ENCODE data around the gene CACNB4.

CACNB4 gene

DNA sequence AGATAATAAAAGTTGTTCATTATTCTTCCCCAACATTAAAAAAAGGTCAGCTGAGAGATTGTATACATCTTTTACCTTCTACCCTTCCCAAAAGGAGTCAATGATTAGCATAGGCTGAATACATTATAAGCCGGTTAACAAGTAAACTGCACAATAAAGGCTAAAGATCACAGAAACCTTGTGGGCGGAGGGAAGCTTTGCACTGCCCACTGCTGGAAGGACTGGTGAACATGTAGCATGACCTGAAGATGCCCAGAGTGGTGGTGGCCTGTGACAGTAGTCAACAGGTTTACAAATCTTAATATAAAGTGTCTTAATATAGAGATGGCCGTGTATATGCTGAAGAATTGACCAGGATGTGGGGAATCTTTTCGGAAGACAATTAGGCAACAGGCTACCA is 306.3 kb downstream of the CACNB4 start:
- DNase-seq (ENCODE audit: low spot score) = no peak
- no peak overlapping the region for H3K27ac ChIP-seq
- POLR2A ChIA-PET (ENCODE audit: low non-redundant PET) = no interaction called here
- CTCF ChIA-PET = interaction anchor here (0.8 kb wide), 1 partner anchor 336 kb away, joined by 3 read pairs; no protein-coding TSS in a partner anchor
- no peak for TF ChIP-seq CTCF (conservative IDR thresholded peaks at IDR 0.05; ENCODE audit: low read depth)

- ChIA-PET POLR2A (ENCODE audit: low non-redundant PET) (no interaction called here), CTCF (interaction anchor here (0.8 kb wide), 1 partner anchor 9 kb away, joined by 3 read pairs; no protein-coding TSS in a partner anchor)
- no peak for DNase-seq (ENCODE audit: low spot score)
- H3K27ac ChIP-seq = no peak overlapping the region
- TF ChIP-seq CTCF (conservative IDR thresholded peaks at IDR 0.05; ENCODE audit: low read depth) = no peak
These were observed 307.3 kb downstream of the CACNB4 start for GRCh38 chr2:151791545-151791944.

- ChIA-PET CTCF (interaction anchor here (0.6 to 0.8 kb wide), 2 partner anchors 9 to 235 kb away, joined by 3 to 4 read pairs; no protein-coding TSS in a partner anchor), POLR2A (ENCODE audit: low non-redundant PET) (no interaction called here)
- TF ChIP-seq CTCF (conservative IDR thresholded peaks at IDR 0.05; ENCODE audit: low read depth) = no peak
- no peak overlapping the region for H3K27ac ChIP-seq
- no peak for DNase-seq (ENCODE audit: low spot score)
These were observed 308.2 kb downstream of the CACNB4 start for GRCh38 chr2:151790689-151791088.

DNA sequence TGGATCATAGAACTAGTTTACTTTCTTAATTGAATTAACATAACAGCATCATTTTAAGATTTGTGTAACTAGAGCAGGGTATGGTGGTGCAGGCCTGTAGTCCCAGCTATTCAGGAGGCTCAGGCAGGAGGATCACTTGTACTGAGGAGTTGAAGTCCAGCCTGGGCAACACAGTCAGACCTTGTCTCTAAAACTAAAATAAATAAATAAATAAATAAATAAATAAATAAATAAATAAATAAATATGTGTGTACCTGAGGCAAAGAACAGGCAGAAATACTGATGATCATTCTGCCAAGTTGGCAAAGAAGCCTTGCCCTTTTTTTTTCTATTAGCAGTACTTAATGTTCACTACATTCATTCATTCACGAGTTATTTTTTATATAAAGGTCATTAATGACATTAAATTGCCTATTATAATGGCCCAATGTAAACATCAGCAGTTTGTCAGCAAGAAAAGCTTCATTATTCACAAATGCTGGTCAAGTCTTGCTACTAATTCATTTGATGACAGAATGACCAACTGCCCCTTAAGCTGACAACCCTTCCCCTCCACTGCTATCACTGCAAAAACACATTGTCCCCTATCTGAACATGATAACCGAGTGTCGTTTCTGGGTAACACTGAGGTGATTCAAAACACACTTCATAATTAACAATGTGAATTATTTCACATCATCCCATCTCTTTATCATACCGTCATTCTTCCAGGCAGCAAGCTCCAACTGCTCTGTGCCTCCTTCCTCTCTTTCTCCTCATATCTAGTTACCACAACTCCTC is 309.6 kb downstream of the CACNB4 start:
- ChIA-PET POLR2A (ENCODE audit: low non-redundant PET) (no interaction called here), CTCF (interaction anchor here (0.6 kb wide), 1 partner anchor 209 kb away, joined by 4 read pairs; no protein-coding TSS in a partner anchor)
- no peak for DNase-seq (ENCODE audit: low spot score)
- TF ChIP-seq CTCF (conservative IDR thresholded peaks at IDR 0.05; ENCODE audit: low read depth) = no peak
- H3K27ac ChIP-seq = no peak overlapping the region

DNA sequence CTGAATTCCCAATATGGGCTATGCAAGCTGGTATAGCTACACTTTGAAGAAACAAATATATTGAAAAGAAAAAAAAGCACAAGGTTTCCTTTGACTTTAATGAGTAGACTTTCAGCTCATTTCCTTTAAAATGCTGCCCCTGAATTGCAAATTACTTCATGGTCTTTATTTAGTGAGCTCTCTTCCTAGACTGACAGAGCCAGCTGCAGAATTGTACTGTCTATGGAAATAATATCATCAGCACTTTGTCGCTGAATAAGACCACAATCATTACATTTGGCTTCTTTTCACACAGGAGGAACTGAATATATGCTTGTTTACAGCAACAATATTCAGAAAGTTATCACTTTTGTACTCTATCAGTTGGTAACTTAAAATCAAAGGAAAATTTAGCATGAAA is 312.4 kb downstream of the CACNB4 start:
- no peak overlapping the region for H3K27ac ChIP-seq
- no peak for TF ChIP-seq CTCF (conservative IDR thresholded peaks at IDR 0.05; ENCODE audit: low read depth)
- ChIA-PET POLR2A (ENCODE audit: low non-redundant PET) (no interaction called here), CTCF (no interaction called here)
- DNase-seq (ENCODE audit: low spot score) = no peak

DNA sequence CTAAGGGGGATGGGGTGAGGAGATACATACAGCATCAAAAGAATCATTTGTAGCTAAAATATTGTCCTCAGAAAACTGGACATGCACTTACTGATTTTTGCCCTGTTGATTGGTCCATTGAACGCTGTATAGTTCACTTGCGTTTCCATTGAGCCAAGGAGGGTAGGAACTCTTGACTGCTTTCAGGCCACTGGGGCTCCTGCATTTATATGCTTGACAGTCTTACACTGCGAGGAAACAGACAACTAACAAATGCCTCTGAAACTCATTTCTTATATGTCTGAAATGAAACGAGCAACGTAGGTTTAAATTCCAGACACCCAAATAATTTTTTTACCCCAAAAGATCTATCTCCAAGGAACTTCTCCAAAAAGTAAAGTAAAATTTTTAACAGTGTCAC is 312.8 kb downstream of the CACNB4 start:
- POLR2A ChIA-PET (ENCODE audit: low non-redundant PET) = no interaction called here
- CTCF ChIA-PET = no interaction called here

More for the DNA sequence above, 312.8 kb downstream of the CACNB4 start:
- no peak for DNase-seq (ENCODE audit: low spot score)
- H3K27ac ChIP-seq = no peak overlapping the region
- TF ChIP-seq CTCF (conservative IDR thresholded peaks at IDR 0.05; ENCODE audit: low read depth) = no peak
